GM23338 (cell line): ENCODE data around the gene CBX2. TPM values are rescaled to one million over a fixed set of nuclear protein-coding genes. Genes with fewer than 3 reads are reported as not detected.

Experiments used
- ATAC-seq: fragments of 200-7000 bp; cut with Tn5 transposase; 3 replicates; pipeline ENCODE4 v1.9.1; 2020
- DNase-seq: peaks from one replicate; pipeline ENCODE4 v3.0.0-alpha.2; 2015; ENCODE audit warnings: low spot score
- H2AFZ ChIP-seq: fragments of 200-600 bp; sonication (generic); 2 replicates; pipeline ENCODE4 v1.8.0; 2016; ENCODE audit warnings: antibody characterized with exemption, mild to moderate bottlenecking, moderate library complexity
- H3F3A ChIP-seq: fragments of 200-600 bp; sonication (generic); replicated peaks from 2 replicates; pipeline ENCODE4 v1.8.0; 2017; ENCODE audit warnings: antibody characterized with exemption, mixed run types, low read depth
- H3K27ac ChIP-seq: fragments of 200-600 bp; sonication (generic); 2 replicates; pipeline ENCODE4 v1.6.1; 2016; ENCODE audit warnings: low read depth
- H3K27me3 ChIP-seq: fragments of 200-600 bp; sonication (generic); 2 replicates; pipeline ENCODE4 v1.8.0; 2016; ENCODE audit warnings: mild to moderate bottlenecking, mixed run types, moderate library complexity; ENCODE audit not compliant: insufficient read depth
- H3K36me3 ChIP-seq: fragments of 200-600 bp; sonication (generic); 2 replicates; pipeline ENCODE4 v1.8.0; 2016; ENCODE audit warnings: mild to moderate bottlenecking; ENCODE audit not compliant: insufficient read depth
- H3K4me1 ChIP-seq: fragments of 200-600 bp; sonication (generic); 2 replicates; pipeline ENCODE4 v1.8.0; 2016; ENCODE audit warnings: mild to moderate bottlenecking, moderate library complexity; ENCODE audit not compliant: insufficient read depth
- H3K4me2 ChIP-seq: fragments of 200-600 bp; sonication (generic); 2 replicates; pipeline ENCODE4 v1.7.1; 2017; ENCODE audit warnings: mixed run types
- H3K4me3 ChIP-seq: fragments of 200-600 bp; sonication (generic); 2 replicates; pipeline ENCODE4 v1.6.1; 2016; ENCODE audit warnings: mixed run types
- H3K79me2 ChIP-seq: fragments of 200-600 bp; sonication (generic); replicated peaks from 2 replicates; pipeline ENCODE4 v1.8.0; 2017; ENCODE audit warnings: mild to moderate bottlenecking; ENCODE audit not compliant: insufficient read depth
- H3K9me2 ChIP-seq: fragments of 200-600 bp; sonication (generic); 2 replicates; pipeline ENCODE4 v1.8.0; 2017; ENCODE audit not compliant: insufficient read depth
- H4K20me1 ChIP-seq: fragments of 200-600 bp; sonication (generic); replicated peaks from 2 replicates; pipeline ENCODE4 v1.8.0; 2017; ENCODE audit warnings: mild to moderate bottlenecking; ENCODE audit not compliant: insufficient read depth
- H3K27ac Mint-ChIP-seq: 2 replicates; pipeline ENCODE4 v1.8.0; 2020; ENCODE audit warnings: inconsistent platforms, mild to moderate bottlenecking, moderate library complexity, mixed read lengths
- H3K27me3 Mint-ChIP-seq: 3 replicates; pipeline ENCODE4 v1.8.0; 2022; ENCODE audit warnings: low read depth, mild to moderate bottlenecking, moderate library complexity, mixed read lengths, inconsistent platforms; ENCODE audit not compliant: insufficient read depth, poor library complexity
- H3K36me3 Mint-ChIP-seq: 3 replicates; pipeline ENCODE4 v1.8.0; 2021; ENCODE audit warnings: low read depth, mild to moderate bottlenecking, inconsistent platforms, moderate library complexity, mixed read lengths
- H3K4me1 Mint-ChIP-seq: 3 replicates; pipeline ENCODE4 v1.8.0; 2020; ENCODE audit warnings: mild to moderate bottlenecking, inconsistent platforms, mixed read lengths
- H3K4me3 Mint-ChIP-seq: 3 replicates; pipeline ENCODE4 v1.8.0; 2021; ENCODE audit warnings: moderate library complexity, mild to moderate bottlenecking, inconsistent platforms, mixed read lengths
- H3K9me3 Mint-ChIP-seq: 3 replicates; pipeline ENCODE4 v1.8.0; 2020; ENCODE audit warnings: moderate library complexity, mild to moderate bottlenecking, inconsistent platforms, mixed read lengths
- CREB1 ChIP-seq: fragments of 250-450 bp; sonication (Bioruptor Pico); IDR thresholded peaks from 2 replicates; pipeline ENCODE4 v1.5.0; 2020; ENCODE audit warnings: low read depth, mild to moderate bottlenecking, moderate library complexity
- ETS1 ChIP-seq: IDR thresholded peaks from 2 replicates; pipeline ENCODE4 v1.6.1; 2016; ENCODE audit warnings: antibody characterized with exemption
- EZH2 ChIP-seq: fragments of 200-600 bp; sonication (generic); IDR thresholded peaks from one replicate; pipeline ENCODE4 v1.8.0; 2017; ENCODE audit warnings: antibody characterized with exemption, mild to moderate bottlenecking, low read depth; ENCODE audit not compliant: unreplicated experiment
- EZH2phosphoT487 ChIP-seq: fragments of 200-600 bp; sonication (generic); IDR thresholded peaks from one replicate; pipeline ENCODE4 v1.8.1; 2018; ENCODE audit warnings: antibody characterized with exemption; ENCODE audit not compliant: unreplicated experiment
- JUNB ChIP-seq: IDR thresholded peaks from one replicate; pipeline ENCODE4 v1.6.1; 2016; ENCODE audit warnings: antibody characterized with exemption; ENCODE audit not compliant: unreplicated experiment
- NANOG ChIP-seq: IDR thresholded peaks from 2 replicates; pipeline ENCODE4 v1.6.1; 2016; ENCODE audit warnings: antibody characterized with exemption, borderline replicate concordance
- POLR2AphosphoS5 ChIP-seq: IDR thresholded peaks from 2 replicates; pipeline ENCODE4 v1.6.1; 2016; ENCODE audit warnings: antibody characterized with exemption, low read depth
- REST ChIP-seq: IDR thresholded peaks from one replicate; pipeline ENCODE4 v1.6.1; 2018; ENCODE audit warnings: antibody characterized with exemption; ENCODE audit not compliant: unreplicated experiment
- STAT1 ChIP-seq: IDR thresholded peaks from one replicate; pipeline ENCODE4 v1.6.1; 2016; ENCODE audit warnings: antibody characterized with exemption; ENCODE audit not compliant: unreplicated experiment
- ZNF114 ChIP-seq: fragments of 250-450 bp; sonication (Bioruptor Pico); IDR thresholded peaks from 2 replicates; pipeline ENCODE4 v1.5.0; 2020; ENCODE audit warnings: mild to moderate bottlenecking, moderate library complexity
- ZNF331 ChIP-seq: fragments of 250-450 bp; sonication (Bioruptor Pico); IDR thresholded peaks from 2 replicates; pipeline ENCODE4 v1.5.0; 2020; ENCODE audit warnings: low read depth, mild to moderate bottlenecking, moderate library complexity
- ZNF462 ChIP-seq: fragments of 250-450 bp; sonication (Bioruptor Pico); IDR thresholded peaks from 2 replicates; pipeline ENCODE4 v1.5.0; 2020; ENCODE audit warnings: mild to moderate bottlenecking, moderate library complexity
- polyA plus RNA-seq: library from polyadenylated mRNA; unstranded; fragments of >200 nt; fragmentation: Nextera tagmentation; extraction: Ambion mirVana; gene quantifications from 2 replicates; pipeline ENCODE4 v1.2.1, GENCODE V29; 2016
- total RNA-seq: library from RNA; depleted of rRNA; stranded (reverse); fragments of >200 nt; shearing (Covaris generic); gene quantifications from 2 replicates; pipeline ENCODE4 v1.2.3, GENCODE V29; 2014
- TF ChIP-seq, protein P1 (sequence below), 2 experiments: fragments of 200-600 bp in 1 of 2; sonication (generic) in 1 of 2; conservative IDR thresholded peaks; 2 replicates each; pipeline versions ENCODE4 v1.5.1 to v1.6.1; 2016 to 2017; ENCODE audit warnings: antibody characterized with exemption in 2 of 2, low read depth in 2 of 2, mild to moderate bottlenecking in 2 of 2, moderate library complexity in 1 of 2

Gene CBX2
- total and polyA plus RNA-seq, 2 experiments from 2014 or later, result 26.6 to 114 TPM

- Mint-ChIP-seq H3K4me1 (peaks cover 45% of the 10 kb centered on the region), H3K27me3 (peaks cover 96% of the 10 kb centered on the region), H3K27ac (no peak within 1 kb of the TSS), H3K4me3 (peak within 1 kb of the TSS; percentile 71), H3K36me3 (no peaks in the 10 kb centered on the region; the same call in 1 of the 3 replicates), H3K9me3 (peaks cover 8% of the 10 kb centered on the region; the same call in 2 of the 3 replicates)
- peaks cover 30% of the 10 kb centered on the region for H3F3A ChIP-seq
- peak within 1 kb of the TSS; percentile 69 for H3K4me3 ChIP-seq
- no peak within 1 kb of the TSS for H3K27ac ChIP-seq
- peaks cover 5% of the 10 kb centered on the region for H4K20me1 ChIP-seq
- no peak for TF ChIP-seq STAT1
- TF ChIP-seq EZH2phosphoT487, result no peak
- TF ChIP-seq CREB1, result peak; percentile 94
- no peak for TF ChIP-seq NANOG
- no peak for TF ChIP-seq EZH2
- TF ChIP-seq POLR2AphosphoS5, result 0 out of 2 replicates have a peak, but pooled peaks have one; percentile 12
- TF ChIP-seq ZNF114 (CRISPR knock-in tag), result no peak
- TF ChIP-seq, protein P1, sequence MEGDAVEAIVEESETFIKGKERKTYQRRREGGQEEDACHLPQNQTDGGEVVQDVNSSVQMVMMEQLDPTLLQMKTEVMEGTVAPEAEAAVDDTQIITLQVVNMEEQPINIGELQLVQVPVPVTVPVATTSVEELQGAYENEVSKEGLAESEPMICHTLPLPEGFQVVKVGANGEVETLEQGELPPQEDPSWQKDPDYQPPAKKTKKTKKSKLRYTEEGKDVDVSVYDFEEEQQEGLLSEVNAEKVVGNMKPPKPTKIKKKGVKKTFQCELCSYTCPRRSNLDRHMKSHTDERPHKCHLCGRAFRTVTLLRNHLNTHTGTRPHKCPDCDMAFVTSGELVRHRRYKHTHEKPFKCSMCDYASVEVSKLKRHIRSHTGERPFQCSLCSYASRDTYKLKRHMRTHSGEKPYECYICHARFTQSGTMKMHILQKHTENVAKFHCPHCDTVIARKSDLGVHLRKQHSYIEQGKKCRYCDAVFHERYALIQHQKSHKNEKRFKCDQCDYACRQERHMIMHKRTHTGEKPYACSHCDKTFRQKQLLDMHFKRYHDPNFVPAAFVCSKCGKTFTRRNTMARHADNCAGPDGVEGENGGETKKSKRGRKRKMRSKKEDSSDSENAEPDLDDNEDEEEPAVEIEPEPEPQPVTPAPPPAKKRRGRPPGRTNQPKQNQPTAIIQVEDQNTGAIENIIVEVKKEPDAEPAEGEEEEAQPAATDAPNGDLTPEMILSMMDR (conservative IDR thresholded peaks at IDR 0.05; ENCODE audit: low read depth in 2 of 2), result peak in 1 of 2 experiments; percentile 12; a peak in 1 of 4 replicates
- no peak; the same call in 1 of the 2 replicates for TF ChIP-seq ETS1
- no peak for TF ChIP-seq ZNF331 (CRISPR knock-in tag)
- TF ChIP-seq REST, result no peak
- TF ChIP-seq ZNF462 (CRISPR knock-in tag), result no peak
- TF ChIP-seq JUNB, result no peak
- peak; percentile 23 for ATAC-seq
- H3K79me2 ChIP-seq, result no peaks in the 10 kb centered on the region
- DNase-seq, result peak; percentile 100
- H3K4me1 ChIP-seq, result peaks cover 40% of the 10 kb centered on the region
- peak within 1 kb of the TSS; percentile 74 for H3K4me2 ChIP-seq
- peaks cover 92% of the 10 kb centered on the region for H3K27me3 ChIP-seq
- no peaks in the 10 kb centered on the region for H3K36me3 ChIP-seq
- no peaks in the 10 kb centered on the region for H3K9me2 ChIP-seq
- peak within 1 kb of the TSS; percentile 52; the same call in 1 of the 2 replicates for H2AFZ ChIP-seq
Observed at GRCh38 chr17:79796763-79797491, 19.0 kb downstream of the CBX2 start, which contains the start of gene CBX8. TSS of gene CBX8 (minus strand) at chr17:79797077. CDS start at chr17:79796998, 79 bp downstream.
